Measurements from ENCODE around the gene AKAP4. TPM values are rescaled to one million over a fixed set of nuclear protein-coding genes. Genes with fewer than 3 reads are reported as not detected.

AKAP4 gene
- total and polyA plus RNA-seq, 2 donors (not counting 1 experiment from before 2014, with no cell fraction given), result not detected

GRCh38 chrX:50204364-50204899, 3.6 kb upstream of the AKAP4 start, which contains the start of gene CCNB3:
Gene CCNB3, plus strand, starts transcription at chrX:50204765. Its CDS starts 80,399 bp downstream, at chrX:50285164.
- Histone ChIP-seq H3K27me3 (ENCODE audit: control insufficient read depth, insufficient read depth, low read length) (no peaks in the 10 kb centered on the region), H3K27ac (ENCODE audit: insufficient read depth, low read length) (no peak within 1 kb of the TSS), H3K79me2 (ENCODE audit: control insufficient read depth, insufficient read depth, low read length) (no peaks in the 10 kb centered on the region), H3K36me3 (ENCODE audit: control insufficient read depth, insufficient read depth, low read length) (no peaks in the 10 kb centered on the region), H3K9me3 (ENCODE audit: control insufficient read depth, insufficient read depth, low read depth, low read length) (no peaks in the 10 kb centered on the region), H2AFZ (ENCODE audit: low read length) (peak within 1 kb of the TSS; percentile 62), H4K20me1 (ENCODE audit: control insufficient read depth, extremely low read depth, insufficient read depth, low read length) (no peaks in the 10 kb centered on the region), H3K4me2 (ENCODE audit: extremely low read depth, insufficient read depth, low read length) (peak within 1 kb of the TSS; percentile 51), H3K4me3 (replicated peaks in 1 of 4; ENCODE audit: control extremely low read depth in 1 of 4, insufficient read depth in 1 of 4, low read depth in 3 of 4, low read length in 4 of 4) (peak within 1 kb of the TSS in 3 of 4 experiments; percentile 19 to 52 (median 36)), H3K4me1 (ENCODE audit: control insufficient read depth, extremely low read depth, insufficient read depth, low read length) (no peaks in the 10 kb centered on the region), H3K9ac (ENCODE audit: insufficient read depth, low read length) (no peak within 1 kb of the TSS)
- TF ChIP-seq, protein P1, sequence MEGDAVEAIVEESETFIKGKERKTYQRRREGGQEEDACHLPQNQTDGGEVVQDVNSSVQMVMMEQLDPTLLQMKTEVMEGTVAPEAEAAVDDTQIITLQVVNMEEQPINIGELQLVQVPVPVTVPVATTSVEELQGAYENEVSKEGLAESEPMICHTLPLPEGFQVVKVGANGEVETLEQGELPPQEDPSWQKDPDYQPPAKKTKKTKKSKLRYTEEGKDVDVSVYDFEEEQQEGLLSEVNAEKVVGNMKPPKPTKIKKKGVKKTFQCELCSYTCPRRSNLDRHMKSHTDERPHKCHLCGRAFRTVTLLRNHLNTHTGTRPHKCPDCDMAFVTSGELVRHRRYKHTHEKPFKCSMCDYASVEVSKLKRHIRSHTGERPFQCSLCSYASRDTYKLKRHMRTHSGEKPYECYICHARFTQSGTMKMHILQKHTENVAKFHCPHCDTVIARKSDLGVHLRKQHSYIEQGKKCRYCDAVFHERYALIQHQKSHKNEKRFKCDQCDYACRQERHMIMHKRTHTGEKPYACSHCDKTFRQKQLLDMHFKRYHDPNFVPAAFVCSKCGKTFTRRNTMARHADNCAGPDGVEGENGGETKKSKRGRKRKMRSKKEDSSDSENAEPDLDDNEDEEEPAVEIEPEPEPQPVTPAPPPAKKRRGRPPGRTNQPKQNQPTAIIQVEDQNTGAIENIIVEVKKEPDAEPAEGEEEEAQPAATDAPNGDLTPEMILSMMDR (conservative IDR thresholded peaks at IDR 0.05 in 1 of 2, IDR thresholded peaks at IDR 0.05 in 1 of 2; ENCODE audit: low read depth in 1 of 2, low read length in 2 of 2), result peak; percentile 59 to 61
- no peak for TF ChIP-seq EZH2 (IDR thresholded peaks at IDR 0.05; ENCODE audit: low read length, missing control alignments)
- DNase-seq (ENCODE audit: low read depth in 2 of 2), result peak; percentile 68 to 74

GRCh38 chrX:50202539-50202938, 1.7 kb upstream of the AKAP4 start:
- Histone ChIP-seq H2AFZ (ENCODE audit: low read length) (no peak overlapping the region), H3K9ac (ENCODE audit: insufficient read depth, low read length) (no peak overlapping the region), H3K27ac (ENCODE audit: insufficient read depth, low read length) (no peak overlapping the region), H3K27me3 (ENCODE audit: control insufficient read depth, insufficient read depth, low read length) (no peaks in the 10 kb centered on the region), H3K79me2 (ENCODE audit: control insufficient read depth, insufficient read depth, low read length) (no peaks in the 10 kb centered on the region), H3K4me1 (ENCODE audit: control insufficient read depth, extremely low read depth, insufficient read depth, low read length) (no peaks in the 10 kb centered on the region), H3K36me3 (ENCODE audit: control insufficient read depth, insufficient read depth, low read length) (no peaks in the 10 kb centered on the region), H3K4me2 (ENCODE audit: extremely low read depth, insufficient read depth, low read length) (no peak overlapping the region), H3K4me3 (replicated peaks in 1 of 4; ENCODE audit: control extremely low read depth in 1 of 4, insufficient read depth in 1 of 4, low read depth in 3 of 4, low read length in 4 of 4) (no peak overlapping the region), H4K20me1 (ENCODE audit: control insufficient read depth, extremely low read depth, insufficient read depth, low read length) (no peaks in the 10 kb centered on the region), H3K9me3 (ENCODE audit: control insufficient read depth, insufficient read depth, low read depth, low read length) (no peaks in the 10 kb centered on the region)
- DNase-seq (ENCODE audit: low read depth in 2 of 2), result no peak
- TF ChIP-seq EZH2 (IDR thresholded peaks at IDR 0.05; ENCODE audit: low read length, missing control alignments), result no peak
- TF ChIP-seq, protein P1 (conservative IDR thresholded peaks at IDR 0.05 in 1 of 2, IDR thresholded peaks at IDR 0.05 in 1 of 2; ENCODE audit: low read depth in 1 of 2, low read length in 2 of 2), result no peak

DNA sequence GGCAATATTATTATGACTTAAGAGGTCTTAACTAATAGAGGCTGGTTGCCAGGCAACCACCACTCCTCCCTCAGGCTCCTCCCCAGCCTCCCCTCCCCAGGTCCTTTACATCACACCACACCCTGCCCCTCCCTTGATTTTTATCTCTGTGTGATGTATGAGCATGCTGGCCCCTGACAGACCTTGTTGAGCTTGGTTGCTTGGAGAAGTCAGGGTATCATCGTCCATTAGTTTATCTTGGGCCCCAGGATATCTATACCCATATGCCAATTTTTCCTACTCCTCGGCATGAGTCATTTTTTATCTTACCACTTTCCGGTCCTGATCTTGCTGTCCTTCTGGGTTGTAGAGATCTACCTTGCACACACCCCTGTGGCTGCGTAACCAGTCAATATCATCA, 2.5 kb downstream of the AKAP4 start:
- no peaks in the 10 kb centered on the region for H3K79me2 ChIP-seq (ENCODE audit: control insufficient read depth, insufficient read depth, low read length)
- H2AFZ ChIP-seq (ENCODE audit: low read length), result no peak overlapping the region
- no peak overlapping the region for H3K4me2 ChIP-seq (ENCODE audit: extremely low read depth, insufficient read depth, low read length)
- H3K9me3 ChIP-seq (ENCODE audit: control insufficient read depth, insufficient read depth, low read depth, low read length), result no peaks in the 10 kb centered on the region
- H3K9ac ChIP-seq (ENCODE audit: insufficient read depth, low read length), result no peak overlapping the region
- no peaks in the 10 kb centered on the region for H3K4me1 ChIP-seq (ENCODE audit: control insufficient read depth, extremely low read depth, insufficient read depth, low read length)
- DNase-seq (ENCODE audit: low read depth in 2 of 2), result no peak
- no peaks in the 10 kb centered on the region for H3K36me3 ChIP-seq (ENCODE audit: control insufficient read depth, insufficient read depth, low read length)
- no peak overlapping the region for H3K4me3 ChIP-seq (replicated peaks in 1 of 4; ENCODE audit: control extremely low read depth in 1 of 4, insufficient read depth in 1 of 4, low read depth in 3 of 4, low read length in 4 of 4)
- no peaks in the 10 kb centered on the region for H3K27me3 ChIP-seq (ENCODE audit: control insufficient read depth, insufficient read depth, low read length)
- TF ChIP-seq EZH2 (IDR thresholded peaks at IDR 0.05; ENCODE audit: low read length, missing control alignments), result no peak
- TF ChIP-seq, protein P1 (conservative IDR thresholded peaks at IDR 0.05 in 1 of 2, IDR thresholded peaks at IDR 0.05 in 1 of 2; ENCODE audit: low read depth in 1 of 2, low read length in 2 of 2), result no peak
- no peaks in the 10 kb centered on the region for H4K20me1 ChIP-seq (ENCODE audit: control insufficient read depth, extremely low read depth, insufficient read depth, low read length)
- H3K27ac ChIP-seq (ENCODE audit: insufficient read depth, low read length), result no peak overlapping the region
